Measurements from ENCODE around the gene C5orf22. TPM values are rescaled to one million over a fixed set of nuclear protein-coding genes. Genes with fewer than 3 reads are reported as not detected.
"Not testable (repeated sequence)": the region's sequence is repeated elsewhere in the genome, so short reads cannot be mapped to it uniquely, and the experiment has no call there.

The C5orf22 gene
- total RNA-seq, 1 experiment from 2014 or later: 18.5 TPM

DNA sequence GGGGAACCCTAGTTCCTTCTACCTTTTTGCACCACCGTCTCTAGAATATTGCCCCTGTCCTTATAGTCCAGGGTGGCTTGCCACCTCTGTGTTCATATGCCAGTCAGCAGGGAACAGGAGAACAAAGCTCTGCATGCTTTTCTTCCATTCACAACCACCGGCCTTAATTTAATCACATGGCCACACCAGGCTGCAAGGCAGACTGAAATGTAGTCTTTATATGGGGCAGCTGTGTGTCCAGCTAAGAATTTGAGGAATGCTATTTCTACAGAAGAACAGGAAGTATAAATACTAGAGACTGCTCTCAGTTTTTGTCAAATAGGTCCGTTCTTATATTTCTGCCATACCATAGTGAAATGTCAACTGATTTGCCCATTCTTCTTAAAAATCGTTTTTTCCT is 5.8 kb downstream of the C5orf22 start:
- no peak for TF ChIP-seq CTCF (IDR thresholded peaks at IDR 0.05; ENCODE audit: unreplicated experiment)
- peaks cover 83% of the 10 kb centered on the region for H3K36me3 Mint-ChIP-seq (ENCODE audit: insufficient read depth, unreplicated experiment)
- H3K27ac Mint-ChIP-seq (ENCODE audit: low read depth, unreplicated experiment): no peak overlapping the region
- H3K27me3 Mint-ChIP-seq (ENCODE audit: insufficient read depth, unreplicated experiment): no peaks in the 10 kb centered on the region
- ChIA-PET CTCF (interaction anchor here (1.0 kb wide), 1 partner anchor 398 kb away, joined by 3 read pairs; no protein-coding TSS in a partner anchor), POLR2A (no interaction called here)
- no peaks in the 10 kb centered on the region for H3K9me3 Mint-ChIP-seq (ENCODE audit: unreplicated experiment)
- BruUV-seq (replicated peaks): no TSS peak
- intact Hi-C loops (cut with micrococcal nuclease): no loop called here
- H3K4me3 Mint-ChIP-seq (ENCODE audit: unreplicated experiment): no peak overlapping the region
- no peak for DNase-seq (ENCODE audit: unreplicated experiment)
- H3K4me1 Mint-ChIP-seq (ENCODE audit: insufficient read depth, unreplicated experiment): peaks cover 7% of the 10 kb centered on the region

DNA sequence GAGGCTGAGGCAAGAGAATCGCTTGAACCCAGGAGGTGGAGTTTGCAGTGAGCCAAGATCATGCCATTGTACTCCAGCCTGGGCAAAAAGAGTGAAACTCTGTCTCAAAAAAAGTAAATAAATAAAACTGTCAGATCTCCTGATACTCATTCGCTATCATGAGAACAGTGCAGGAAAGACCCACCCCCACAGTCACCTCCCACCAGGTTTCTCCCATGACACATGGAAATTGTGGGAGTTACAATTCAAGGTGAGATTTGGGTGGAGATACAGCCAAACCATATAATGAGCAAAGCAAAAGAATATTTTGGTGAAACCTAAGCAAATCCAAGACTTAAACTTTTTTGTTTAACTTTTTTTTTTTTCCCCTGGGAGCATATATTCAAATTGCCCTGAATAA is 17.0 kb downstream of the C5orf22 start:
- H3K27ac Mint-ChIP-seq (ENCODE audit: low read depth, unreplicated experiment); DNase-seq (ENCODE audit: unreplicated experiment); H3K27me3 Mint-ChIP-seq (ENCODE audit: insufficient read depth, unreplicated experiment); H3K9me3 Mint-ChIP-seq (ENCODE audit: unreplicated experiment); intact Hi-C loops (cut with micrococcal nuclease); H3K4me1 Mint-ChIP-seq (ENCODE audit: insufficient read depth, unreplicated experiment); BruUV-seq (replicated peaks); POLR2A ChIA-PET; H3K4me3 Mint-ChIP-seq (ENCODE audit: unreplicated experiment); CTCF ChIA-PET: not testable (repeated sequence)
- peaks cover 86% of the 10 kb centered on the region for H3K36me3 Mint-ChIP-seq (ENCODE audit: insufficient read depth, unreplicated experiment)

- no peak for TF ChIP-seq CTCF (IDR thresholded peaks at IDR 0.05; ENCODE audit: unreplicated experiment)
- no peak overlapping the region for H3K4me3 Mint-ChIP-seq (ENCODE audit: unreplicated experiment)
- no peaks in the 10 kb centered on the region for H3K4me1 Mint-ChIP-seq (ENCODE audit: insufficient read depth, unreplicated experiment)
- BruUV-seq (replicated peaks): no TSS peak
- H3K27ac Mint-ChIP-seq (ENCODE audit: low read depth, unreplicated experiment): no peak overlapping the region
- intact Hi-C loops (cut with micrococcal nuclease): no loop called here
- POLR2A ChIA-PET: interaction anchor here (0.8 to 1.1 kb wide), 2 partner anchors 11 to 20 kb away, joined by 3 to 7 read pairs; partner anchors contain the start of genes C5orf22 and DROSHA
- DNase-seq (ENCODE audit: unreplicated experiment): no peak
- H3K36me3 Mint-ChIP-seq (ENCODE audit: insufficient read depth, unreplicated experiment): peaks cover 81% of the 10 kb centered on the region
- H3K27me3 Mint-ChIP-seq (ENCODE audit: insufficient read depth, unreplicated experiment): no peaks in the 10 kb centered on the region
- CTCF ChIA-PET: interaction anchor here (0.6 kb wide), 2 partner anchors 32 to 87 kb away, joined by 3 to 7 read pairs; no protein-coding TSS in a partner anchor
- no peaks in the 10 kb centered on the region for H3K9me3 Mint-ChIP-seq (ENCODE audit: unreplicated experiment)
Observed at GRCh38 chr5:31551878-31552277, 19.8 kb downstream of the C5orf22 start.

- CTCF ChIA-PET: interaction anchor here (0.6 to 1.2 kb wide), 2 partner anchors 17 to 774 kb away, joined by 3 read pairs; no protein-coding TSS in a partner anchor
- Mint-ChIP-seq H3K9me3 (ENCODE audit: unreplicated experiment) (no peaks in the 10 kb centered on the region), H3K4me1 (ENCODE audit: insufficient read depth, unreplicated experiment) (no peaks in the 10 kb centered on the region), H3K27me3 (ENCODE audit: insufficient read depth, unreplicated experiment) (no peaks in the 10 kb centered on the region), H3K36me3 (ENCODE audit: insufficient read depth, unreplicated experiment) (peaks cover 63% of the 10 kb centered on the region), H3K4me3 (ENCODE audit: unreplicated experiment) (no peak overlapping the region), H3K27ac (ENCODE audit: low read depth, unreplicated experiment) (no peak overlapping the region)
- intact Hi-C loops (cut with micrococcal nuclease): no loop called here
- no peak for TF ChIP-seq CTCF (IDR thresholded peaks at IDR 0.05; ENCODE audit: unreplicated experiment)
- DNase-seq (ENCODE audit: unreplicated experiment): no peak
- no TSS peak for BruUV-seq (replicated peaks)
- POLR2A ChIA-PET: no interaction called here
Observed at GRCh38 chr5:31553863-31554262, 21.8 kb downstream of the C5orf22 start.

DNA sequence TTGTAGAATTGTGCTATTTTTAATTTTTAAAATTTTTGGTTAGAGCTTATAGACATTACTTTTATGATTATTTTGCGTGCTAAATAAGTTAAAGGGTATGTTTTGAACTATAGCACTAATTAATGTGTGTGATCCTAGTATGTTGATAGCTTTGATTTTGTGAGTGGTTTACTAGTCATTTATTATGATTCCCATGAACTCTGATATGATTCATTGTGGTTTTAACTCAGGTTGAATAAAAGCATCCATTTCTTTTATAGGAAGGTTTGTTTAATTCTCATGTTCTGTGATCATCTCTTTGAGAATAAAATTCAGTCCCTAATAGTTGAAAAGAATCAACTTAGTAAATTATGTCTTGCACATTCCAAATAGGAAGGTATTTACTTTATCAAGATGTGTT is 22.5 kb downstream of the C5orf22 start:
- peaks cover 56% of the 10 kb centered on the region for H3K36me3 Mint-ChIP-seq (ENCODE audit: insufficient read depth, unreplicated experiment)
- BruUV-seq (replicated peaks): no TSS peak
- no peaks in the 10 kb centered on the region for H3K27me3 Mint-ChIP-seq (ENCODE audit: insufficient read depth, unreplicated experiment)
- no peak overlapping the region for H3K4me3 Mint-ChIP-seq (ENCODE audit: unreplicated experiment)
- ChIA-PET CTCF (interaction anchor here (1.2 kb wide), 1 partner anchor 16 kb away, joined by 3 read pairs; no protein-coding TSS in a partner anchor), POLR2A (no interaction called here)
- no peaks in the 10 kb centered on the region for H3K4me1 Mint-ChIP-seq (ENCODE audit: insufficient read depth, unreplicated experiment)
- intact Hi-C loops (cut with micrococcal nuclease): no loop called here
- TF ChIP-seq CTCF (IDR thresholded peaks at IDR 0.05; ENCODE audit: unreplicated experiment): no peak
- no peaks in the 10 kb centered on the region for H3K9me3 Mint-ChIP-seq (ENCODE audit: unreplicated experiment)
- H3K27ac Mint-ChIP-seq (ENCODE audit: low read depth, unreplicated experiment): no peak overlapping the region
- no peak for DNase-seq (ENCODE audit: unreplicated experiment)
